Smooth muscle cell of the brain vasculature (primary cell): ENCODE results near the gene RNF181.
"Not testable (repeated sequence)": the region's sequence is repeated elsewhere in the genome, so short reads cannot be mapped to it uniquely, and the experiment has no call there.

Source experiments
- DNase-seq: peaks from one replicate; pipeline ENCODE4 v3.0.0-alpha.2; 2012; ENCODE audit warnings: low read depth, low spot score

RNF181 gene

DNA sequence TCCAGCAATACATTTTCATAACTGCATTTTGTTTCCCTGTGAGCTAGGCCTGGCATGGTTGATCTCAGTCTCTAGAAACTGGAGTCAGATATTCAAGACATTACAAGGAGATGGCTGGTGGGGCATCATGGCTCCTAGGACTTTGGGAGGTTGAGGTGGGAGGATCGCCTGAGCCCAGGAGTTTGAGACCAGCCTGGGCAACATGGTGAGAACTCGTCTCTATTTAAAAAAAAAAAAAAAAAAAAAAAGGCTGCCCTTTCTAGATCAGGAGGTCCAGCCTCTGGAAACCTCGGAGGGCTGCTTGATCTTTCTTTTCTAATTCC, 18.5 kb upstream of the RNF181 start:
- DNase-seq = no peak

DNA sequence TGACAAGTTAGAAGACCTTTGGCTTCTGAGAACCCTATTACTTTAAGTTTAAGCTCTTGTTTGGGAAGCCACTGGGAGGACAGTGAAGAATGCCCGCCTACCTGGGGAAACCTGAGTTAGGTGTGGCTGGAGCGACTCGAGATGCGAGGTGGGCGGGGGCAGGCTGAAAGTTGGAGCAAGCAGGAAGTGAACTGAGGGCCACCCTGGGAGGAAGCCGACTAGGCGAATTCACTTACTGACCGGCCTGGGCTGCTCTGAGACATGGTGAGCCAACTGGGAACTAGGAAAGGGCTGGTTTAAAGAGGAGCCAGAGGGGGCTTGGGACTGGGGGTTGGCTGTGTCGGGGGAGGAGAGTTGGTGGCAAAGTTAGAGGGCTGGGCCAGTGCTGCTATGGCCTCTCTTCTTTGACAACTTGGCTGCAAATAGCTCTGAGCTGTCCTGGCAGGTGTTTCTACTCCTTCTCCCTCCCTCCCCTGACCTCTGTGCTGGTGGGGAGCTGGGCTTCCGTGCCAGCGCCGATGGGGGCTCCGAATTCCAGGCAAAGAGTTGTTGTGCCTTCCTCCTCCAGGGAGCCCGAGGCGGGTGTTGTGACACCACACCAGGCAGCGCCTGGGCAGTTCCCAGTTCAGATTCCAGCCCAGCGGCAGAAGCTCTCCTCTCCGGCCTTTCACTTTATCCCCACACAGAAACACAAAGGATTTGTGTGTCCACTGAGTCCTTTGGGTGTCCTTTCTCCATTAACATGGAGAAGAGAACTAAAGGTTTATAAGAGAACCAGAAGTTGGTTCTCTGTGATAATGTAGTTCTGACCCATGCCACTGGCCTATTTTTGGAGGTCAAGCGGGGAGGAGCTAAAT, 17.9 kb upstream of the RNF181 start, which contains the start of gene VAMP8:
Gene VAMP8 (plus strand): TSS at position 201 of the 857 bp plus-strand sequence. CDS start 61 bp downstream, at position 262.
- DNase-seq = no peak

DNA sequence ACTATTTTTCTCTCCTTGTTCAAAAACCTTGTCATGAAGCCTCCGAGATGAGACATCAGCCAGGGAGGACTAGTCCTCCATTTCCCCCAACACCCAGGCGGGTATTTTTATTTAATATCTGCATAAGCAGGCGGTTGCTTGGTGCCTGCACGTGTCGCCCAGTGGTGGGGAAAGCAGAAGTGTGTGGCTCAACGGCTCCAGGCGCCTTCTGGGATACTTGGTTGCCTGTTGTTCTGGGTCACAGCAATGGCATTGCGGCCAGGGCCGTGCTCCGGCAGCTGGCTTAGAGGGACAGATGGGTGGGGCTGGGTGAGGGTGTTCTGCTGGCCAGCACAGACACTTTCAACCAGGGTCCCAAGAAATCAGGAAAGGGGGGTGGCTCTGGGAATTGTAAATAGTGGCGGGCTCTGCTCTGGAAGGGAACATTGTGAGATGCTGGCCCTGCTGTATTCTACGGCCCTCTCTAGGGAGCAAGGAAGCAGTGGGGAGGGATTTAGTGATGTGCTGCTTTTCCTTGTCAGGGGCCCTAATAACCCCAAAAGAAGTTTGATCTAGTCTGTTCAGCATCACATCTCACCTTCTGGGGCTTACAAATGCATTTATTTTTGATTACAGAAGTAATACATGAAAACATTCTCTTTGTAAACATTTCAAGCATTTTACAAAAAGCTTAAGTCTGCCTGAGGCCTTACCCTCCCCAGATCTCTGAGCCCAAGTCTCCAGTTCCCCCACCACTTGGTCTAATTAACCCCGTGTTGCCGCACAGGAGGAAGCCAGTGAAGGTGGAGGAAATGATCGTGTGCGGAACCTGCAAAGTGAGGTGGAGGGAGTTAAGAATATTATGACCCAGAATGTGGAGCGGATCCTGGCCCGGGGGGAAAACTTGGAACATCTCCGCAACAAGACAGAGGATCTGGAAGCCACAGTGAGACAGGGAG, 17.0 kb upstream of the RNF181 start:
- no peak for DNase-seq

DNA sequence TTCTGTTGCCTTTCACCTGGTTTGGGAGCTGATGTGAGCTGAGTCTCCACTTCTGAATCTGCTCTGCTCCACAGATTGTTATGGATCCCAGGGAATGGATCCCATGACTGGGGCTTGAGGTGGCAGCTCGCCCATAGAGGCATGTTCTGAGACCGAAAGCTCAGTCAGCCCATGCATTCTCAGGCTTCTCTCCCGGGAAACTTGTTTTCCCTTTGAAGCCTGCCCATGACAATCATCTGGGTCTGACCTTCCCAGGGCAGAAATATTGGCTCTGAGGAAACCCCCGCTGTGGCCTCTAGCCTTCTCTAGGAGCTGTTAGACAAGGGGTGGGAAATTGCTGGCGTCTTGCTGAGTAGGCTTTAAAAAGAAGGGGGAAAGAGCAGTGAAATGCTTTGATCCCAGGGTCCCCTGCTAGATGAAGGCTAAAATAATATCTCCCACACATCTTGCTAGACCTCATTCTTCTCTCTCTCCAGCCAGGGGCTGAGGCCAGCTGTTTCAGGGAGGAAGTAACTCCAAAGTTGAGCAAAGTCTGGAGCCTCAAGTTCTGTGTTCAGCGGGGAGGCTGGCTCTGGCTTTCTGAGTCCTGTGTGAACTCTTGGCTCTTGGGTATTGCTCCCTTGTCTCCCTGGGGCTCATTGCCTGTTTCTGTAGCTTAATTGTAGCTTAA, 16.1 kb upstream of the RNF181 start:
- DNase-seq = peak; percentile 92

DNA sequence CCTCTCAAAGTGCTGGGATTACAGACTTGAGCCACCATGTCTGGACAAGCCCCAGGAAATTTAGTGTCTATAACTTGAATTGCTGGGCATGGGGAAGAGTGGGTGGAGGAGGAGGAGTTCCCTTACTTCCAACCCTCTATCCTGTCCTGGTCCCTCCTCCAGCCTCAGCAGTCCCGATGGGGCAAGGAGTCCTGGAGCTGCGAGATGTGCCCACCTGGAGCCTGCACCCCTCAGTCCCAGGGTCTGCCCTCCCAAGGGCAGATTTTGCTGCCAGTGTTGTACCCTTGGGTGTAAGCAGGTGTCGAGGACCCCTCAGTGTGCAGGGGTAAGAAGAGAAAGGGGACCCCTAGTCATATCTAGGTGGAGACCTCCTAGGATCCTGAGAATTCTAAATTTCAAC, 15.3 kb upstream of the RNF181 start:
- no peak for DNase-seq

DNA sequence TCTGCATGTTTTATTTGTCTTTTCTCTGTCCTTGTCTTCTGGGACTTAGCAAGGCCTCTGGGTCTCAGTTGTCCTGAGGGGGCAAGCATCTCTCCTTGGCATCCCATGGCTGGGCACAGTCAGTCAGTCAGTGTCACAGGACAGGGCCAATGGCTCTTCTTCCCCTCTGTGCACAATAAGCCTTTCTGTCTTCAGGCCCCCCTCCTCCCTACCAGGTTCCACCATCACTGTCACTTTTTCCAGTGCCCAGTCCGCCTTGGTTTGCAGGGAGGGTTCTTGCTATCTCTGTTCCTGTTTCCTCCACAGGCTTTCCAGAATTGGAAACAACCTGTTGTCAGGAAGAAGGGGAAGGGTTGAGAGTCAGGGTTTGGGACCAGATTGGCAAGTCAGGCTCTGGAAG, 13.1 kb upstream of the RNF181 start:
- DNase-seq = no peak

DNA sequence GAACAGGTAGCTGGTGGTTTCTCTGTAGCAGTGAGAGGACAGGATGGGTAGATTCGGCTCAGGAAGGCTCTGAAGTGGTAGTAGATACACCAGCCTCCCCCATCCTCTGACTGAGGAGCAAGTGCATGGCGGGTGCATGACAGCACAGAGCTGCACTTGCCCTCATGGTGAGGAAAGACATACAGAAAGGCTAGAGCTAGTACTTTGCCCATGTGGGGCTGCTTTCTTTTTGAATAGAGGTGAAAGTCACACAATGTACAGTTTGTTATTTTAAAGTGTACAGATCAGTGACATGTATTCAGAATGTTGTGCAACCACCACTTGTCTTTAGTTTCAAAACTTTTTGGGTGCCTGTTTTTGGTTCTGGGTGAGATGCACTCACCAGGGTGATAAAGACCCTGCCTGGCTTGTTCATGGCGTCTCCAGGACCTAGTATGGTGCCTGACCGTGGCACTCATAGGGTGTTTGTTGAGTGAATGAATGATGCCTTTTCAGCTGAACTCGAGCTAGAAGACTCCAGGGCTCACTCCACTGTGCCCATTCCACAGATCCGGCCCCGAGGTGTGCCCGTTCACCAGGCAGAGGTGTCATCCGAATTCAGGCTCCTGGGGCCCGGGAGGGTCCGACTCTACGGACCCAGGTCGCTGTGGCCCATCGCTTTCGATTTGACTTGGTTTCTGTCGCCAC, 11.7 kb upstream of the RNF181 start:
- no peak for DNase-seq

DNA sequence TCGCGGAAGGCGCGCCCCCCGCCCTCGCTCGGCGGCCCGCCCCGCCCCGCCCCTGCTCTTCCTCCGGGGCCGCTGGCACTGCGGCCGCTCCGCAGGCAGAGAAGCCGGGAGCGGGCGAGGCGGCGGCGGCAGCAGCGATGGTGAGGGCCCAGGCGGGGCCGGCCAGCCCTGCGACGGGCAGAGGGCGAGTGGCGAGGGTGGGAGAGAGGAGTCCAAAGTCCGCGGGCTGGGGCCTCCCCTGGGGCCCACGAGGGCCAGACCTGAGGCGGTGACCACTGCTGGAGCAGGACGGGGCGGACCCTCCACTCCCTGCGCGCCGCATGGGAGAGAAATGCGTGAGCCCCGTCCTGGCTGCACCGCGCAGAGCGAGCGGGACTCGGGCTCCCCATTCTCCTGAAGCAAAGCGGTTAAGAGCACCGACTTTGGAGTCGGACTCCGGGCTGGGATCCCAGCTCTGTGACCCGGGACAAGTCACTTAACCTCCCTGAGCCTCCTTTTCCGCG, 11.1 kb upstream of the RNF181 start, which contains the start of gene VAMP5:
Gene VAMP5 (plus strand): TSS at position 78 of the 503 bp plus-strand sequence. CDS start 60 bp downstream, at position 138.
- no peak for DNase-seq

DNA sequence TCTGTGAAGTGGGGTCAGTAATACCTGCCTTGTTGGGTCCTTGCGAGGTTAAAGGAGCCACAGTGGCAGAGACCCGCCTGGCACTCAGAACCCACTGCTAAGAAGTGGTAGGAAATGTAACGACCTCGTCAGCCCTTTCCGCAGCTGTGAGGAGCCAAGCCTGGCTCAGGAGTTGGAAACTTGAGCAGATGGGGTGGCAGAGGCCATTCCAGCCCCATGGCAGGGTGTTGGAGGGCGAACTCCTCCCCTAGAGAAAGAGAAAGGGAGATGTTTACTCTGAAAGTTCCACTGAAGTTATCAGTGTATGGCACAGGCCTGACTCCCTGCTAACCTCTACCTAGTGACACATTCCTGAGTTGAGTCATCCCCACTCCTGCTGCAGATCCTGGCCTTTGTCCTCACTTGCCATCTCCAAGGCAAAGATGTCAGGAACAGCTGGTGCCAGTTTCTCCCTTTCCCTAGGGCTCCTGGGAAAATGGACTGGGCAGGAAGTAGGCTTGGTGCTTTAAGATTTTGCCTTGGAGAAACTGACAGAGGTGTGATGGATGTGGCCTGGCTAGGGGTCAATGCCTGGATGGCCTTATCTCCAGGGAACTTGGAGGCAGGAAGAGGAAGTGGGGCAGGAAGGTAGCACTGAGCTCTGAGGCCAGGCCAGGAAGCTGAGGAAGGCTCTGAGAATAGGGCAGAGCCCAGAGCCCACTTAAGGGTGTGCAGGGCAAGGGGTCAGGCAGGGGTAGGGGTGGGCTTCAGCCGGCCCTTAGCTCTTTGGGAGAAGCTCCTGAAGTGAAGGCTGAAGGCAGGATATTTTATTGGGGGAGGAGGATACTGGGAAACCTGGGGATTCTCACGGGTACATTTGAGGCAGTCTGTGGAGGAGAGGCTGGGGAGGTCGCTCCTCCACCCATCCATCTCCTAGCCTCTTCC, 10.4 kb upstream of the RNF181 start:
- DNase-seq = no peak

DNA sequence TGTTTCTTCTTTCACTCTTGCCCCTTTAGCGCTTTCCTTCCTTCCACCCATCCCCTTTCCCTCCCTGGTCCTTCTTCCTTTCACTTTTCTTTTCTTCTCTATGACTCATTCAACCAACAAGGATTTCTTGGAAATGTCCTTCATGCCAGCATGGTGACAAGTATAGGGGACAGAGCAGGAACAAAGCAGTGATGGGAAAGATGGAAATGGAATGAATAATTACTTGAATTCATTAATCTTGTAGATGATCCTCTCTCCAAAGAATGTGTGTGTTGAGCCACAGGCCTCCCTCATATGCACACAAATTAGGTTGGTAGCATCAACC, 9.8 kb upstream of the RNF181 start:
- DNase-seq = no peak

DNA sequence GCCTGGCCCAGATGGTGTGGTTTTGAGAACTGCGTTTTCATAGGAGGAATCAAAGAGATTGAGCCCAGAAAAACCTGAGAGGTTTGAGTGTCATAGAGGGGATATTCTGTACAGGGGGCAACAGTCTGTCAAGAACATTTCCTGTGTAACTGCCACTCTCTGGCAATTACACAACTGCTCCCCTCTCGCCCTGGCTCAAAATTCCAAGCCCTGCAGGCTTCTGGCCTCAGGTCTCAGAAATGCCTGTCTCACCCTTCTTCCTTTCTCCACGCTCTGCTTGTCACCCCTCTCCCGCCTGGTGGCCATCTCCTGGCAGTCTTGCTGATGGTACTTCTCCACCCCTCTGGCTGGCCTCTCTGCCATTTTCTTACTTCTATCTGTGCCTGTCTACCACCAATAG, 7.3 kb upstream of the RNF181 start:
- DNase-seq = no peak

DNA sequence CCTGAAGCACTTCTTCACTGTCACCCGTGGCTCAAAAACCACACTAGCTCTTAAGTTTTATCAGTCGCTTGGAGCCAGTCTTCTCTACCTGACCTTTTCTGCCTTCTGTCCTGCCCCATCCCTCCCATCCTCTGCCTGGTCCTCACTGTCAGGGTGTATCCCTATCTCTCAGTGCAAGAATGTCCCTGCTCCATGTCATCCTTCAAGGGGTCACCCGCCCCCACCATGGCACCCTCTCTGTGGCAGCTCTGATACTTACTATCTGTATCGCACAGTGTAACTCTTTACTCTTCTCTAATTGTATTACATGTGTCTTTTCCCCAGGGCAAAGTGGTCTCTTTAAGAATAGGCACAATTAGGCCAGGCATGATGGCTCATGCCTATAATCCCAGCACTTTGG, 6.9 kb upstream of the RNF181 start:
- DNase-seq = no peak

DNA sequence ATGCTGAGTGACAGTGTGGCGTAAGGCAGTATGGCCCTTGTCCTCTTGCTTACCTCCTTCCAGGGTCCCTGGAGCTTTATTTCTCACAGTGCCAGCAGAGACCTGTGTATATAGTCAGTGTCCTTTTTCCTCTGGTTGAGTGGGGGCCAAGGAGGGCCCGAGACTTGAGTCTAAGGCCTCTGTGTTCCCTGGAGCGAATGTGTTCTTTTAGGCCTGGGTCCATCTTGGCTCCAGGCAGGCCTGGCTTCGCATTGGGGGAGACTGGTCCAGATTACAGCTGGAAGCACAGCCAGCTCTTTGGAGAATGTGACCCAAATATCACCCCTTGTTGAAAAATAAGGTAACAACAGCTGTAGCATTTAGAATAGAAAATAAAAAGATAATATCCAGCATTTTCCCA, 6.4 kb upstream of the RNF181 start:
- DNase-seq = no peak

DNA sequence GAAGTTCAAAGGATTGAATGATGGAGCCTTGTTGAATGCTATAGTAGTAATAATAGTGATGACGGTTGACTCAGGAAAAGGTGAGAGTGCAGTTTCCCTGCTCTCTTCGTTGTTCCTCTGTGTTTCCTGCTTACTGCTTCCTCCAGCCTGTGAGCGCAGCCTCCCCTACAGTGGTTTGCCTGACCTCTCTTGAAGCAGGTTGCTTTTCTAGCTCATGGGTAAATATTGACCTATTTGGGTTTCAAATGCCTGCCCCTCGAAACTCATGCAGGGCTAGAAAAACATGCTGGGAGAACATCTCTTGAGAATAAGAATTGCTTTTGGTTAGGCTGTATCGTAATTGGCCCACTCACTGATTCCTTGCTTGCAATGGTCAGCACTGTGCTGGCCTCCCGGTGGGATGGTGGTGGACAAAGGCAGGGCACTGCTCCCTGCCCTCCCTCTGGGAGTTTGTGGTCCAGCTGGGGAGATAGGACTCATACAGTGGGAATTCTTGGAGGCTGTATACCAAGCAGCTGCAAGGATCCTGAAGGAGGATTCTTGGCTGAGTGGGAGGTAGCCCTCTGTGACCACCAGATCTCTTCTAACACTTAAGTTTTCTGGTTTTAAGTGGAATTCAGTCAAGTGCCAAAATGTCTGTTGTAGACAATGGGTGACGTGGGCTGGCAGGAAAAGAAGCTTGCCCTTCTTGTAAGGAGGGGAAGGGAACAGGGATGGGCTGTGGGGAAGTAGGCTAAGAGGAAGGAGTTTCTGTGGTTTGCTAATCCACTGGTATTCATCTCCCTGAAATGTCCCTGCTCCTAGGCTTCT, 5.4 kb upstream of the RNF181 start:
- DNase-seq = peak; percentile 100

DNA sequence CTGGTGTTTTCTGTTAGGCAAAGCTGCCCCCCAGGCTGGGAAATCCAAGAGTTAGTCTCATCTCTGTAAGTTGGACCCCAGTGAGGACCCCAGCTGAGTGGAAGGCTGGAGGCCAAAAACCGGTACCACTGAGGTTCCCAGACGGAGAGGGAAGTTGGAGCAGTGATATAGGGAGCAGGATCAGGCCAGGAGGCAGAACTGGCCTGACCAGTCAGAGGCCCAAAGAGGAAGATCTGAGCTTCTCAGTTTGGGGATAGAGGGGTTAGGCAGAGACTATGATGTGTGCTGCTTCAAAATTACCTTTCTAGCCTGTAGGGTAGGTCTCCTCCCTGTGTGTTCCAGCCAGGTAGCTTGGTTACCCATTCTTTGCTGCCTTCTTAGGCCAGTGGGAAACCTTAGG, 4.6 kb upstream of the RNF181 start:
- DNase-seq = no peak

DNA sequence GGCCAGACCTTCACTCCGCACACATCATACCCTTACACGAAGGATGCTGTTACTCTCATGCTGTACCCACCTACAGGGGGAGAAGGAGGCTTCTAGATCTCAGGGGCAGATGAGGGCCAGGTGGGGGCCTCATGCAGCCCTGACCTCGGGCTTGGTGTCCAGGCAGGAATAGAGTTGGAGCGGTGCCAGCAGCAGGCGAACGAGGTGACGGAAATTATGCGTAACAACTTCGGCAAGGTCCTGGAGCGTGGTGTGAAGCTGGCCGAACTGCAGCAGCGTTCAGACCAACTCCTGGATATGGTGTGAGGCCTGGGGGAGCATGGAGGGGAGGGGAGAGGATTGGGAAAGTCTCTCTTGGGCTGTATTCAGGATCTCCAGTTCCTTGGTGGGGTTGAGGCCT, 4.0 kb upstream of the RNF181 start:
- DNase-seq = no peak

DNA sequence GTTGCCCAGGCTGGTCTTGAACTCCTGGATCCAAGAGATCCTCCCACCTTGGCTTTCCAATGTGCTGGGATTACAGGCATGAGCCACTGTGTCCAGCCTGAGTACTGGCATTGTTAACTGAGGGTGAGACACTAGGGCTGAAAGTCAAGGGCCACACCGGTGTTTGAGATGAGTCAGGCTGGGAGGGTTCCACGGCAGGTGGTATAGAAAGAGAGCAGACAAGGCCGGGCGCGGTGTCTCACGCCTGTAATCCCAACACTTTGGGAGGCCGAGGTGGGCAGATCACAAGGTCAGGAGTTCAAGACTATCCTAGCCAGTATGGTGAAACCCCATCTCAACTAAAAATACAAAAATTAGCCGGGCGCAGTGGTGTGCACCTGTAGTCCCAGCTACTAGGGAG, 3.2 kb upstream of the RNF181 start:
- not testable (repeated sequence) for DNase-seq

DNA sequence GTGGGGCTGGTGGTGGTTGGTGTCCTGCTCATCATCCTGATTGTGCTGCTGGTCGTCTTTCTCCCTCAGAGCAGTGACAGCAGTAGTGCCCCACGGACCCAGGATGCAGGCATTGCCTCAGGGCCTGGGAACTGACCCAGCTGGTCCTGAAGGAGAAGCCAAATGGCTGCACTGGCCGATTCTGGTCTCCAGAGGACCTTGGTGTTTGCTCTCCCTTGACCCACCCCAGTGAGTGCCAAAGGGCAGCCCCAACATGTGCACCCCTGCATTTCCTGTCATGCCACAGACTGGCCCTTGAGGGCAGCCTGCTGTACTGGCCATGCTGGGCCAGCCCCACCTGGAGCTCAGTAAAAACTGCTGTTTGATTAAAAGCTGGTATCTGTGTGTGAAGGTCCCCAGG, 2.5 kb upstream of the RNF181 start:
- DNase-seq = no peak

DNA sequence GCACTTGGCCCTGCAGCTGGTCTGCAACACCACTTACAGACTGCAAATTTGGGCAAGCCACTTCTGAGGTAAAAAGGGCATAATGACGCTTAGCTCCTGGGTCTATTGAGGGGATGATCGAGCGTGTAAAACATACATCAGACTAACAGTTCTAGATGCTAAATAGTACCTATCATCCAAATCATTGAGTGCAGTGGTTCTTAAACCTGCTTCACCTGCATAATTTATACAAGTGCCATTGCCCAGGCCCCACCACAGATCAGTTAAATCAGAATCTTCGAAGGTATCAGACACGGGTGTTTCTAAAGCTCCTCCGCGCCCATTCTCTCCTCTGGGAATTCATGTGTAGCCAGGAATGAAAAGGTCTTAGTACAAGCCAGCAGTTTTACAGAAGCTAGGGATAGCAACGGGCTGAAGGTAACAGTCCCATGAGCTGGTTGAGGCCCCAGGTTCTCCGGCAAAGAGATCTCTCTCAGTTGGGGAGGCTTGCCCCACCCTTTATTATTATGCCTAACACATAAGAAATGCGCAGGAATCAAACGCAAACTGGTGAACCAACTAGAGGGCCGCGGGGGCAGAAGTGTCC, 737 bp upstream of the RNF181 start:
- no peak for DNase-seq
